GM12878 (cell line): ENCODE measurements around the gene IQGAP1. TPM values are rescaled to one million over a fixed set of nuclear protein-coding genes. Genes with fewer than 3 reads are reported as not detected.

Experiments used
- ATAC-seq: fragments of 200-7000 bp; cut with Tn5 transposase; 3 replicates; pipeline ENCODE4 v1.9.1; 2020; ENCODE audit warnings: mild to moderate bottlenecking, moderate library complexity
- BruUV-seq: library from RNA; stranded (reverse); fragments of 400-500 nt; replicated peaks from 2 replicates; lab custom pipeline; 2021; lab: Mats Ljungman, UMichigan
- CTCF ChIA-PET: fragments of 300-600 bp; sonication (Branson Sonifier 250); formaldehyde crosslinking; extraction: SDS; loops from one replicate; lab custom pipeline; 2021; ENCODE audit warnings: inconsistent platforms; lab: Yijun Ruan, JAX
- POLR2A ChIA-PET: fragments of 350-600 bp; formaldehyde crosslinking; extraction: SDS; loops from one replicate; lab custom pipeline; 2021; ENCODE audit warnings: inconsistent platforms; lab: Charles Lee
- RAD21 ChIA-PET: fragments of 300-600 bp; sonication (Branson Sonifier 250); formaldehyde crosslinking; loops from one replicate; lab custom pipeline; 2023; ENCODE audit warnings: antibody characterized with exemption; ENCODE audit not compliant: unreplicated experiment; lab: Charles Lee
- SMC1A ChIA-PET: fragments of 300-600 bp; sonication (Branson Sonifier 250); formaldehyde crosslinking; loops from one replicate; lab custom pipeline; 2023; ENCODE audit not compliant: unreplicated experiment, uncharacterized antibody; lab: Charles Lee
- DNase-seq: peaks from one replicate; pipeline ENCODE4 v3.0.0-alpha.2; 2011; ENCODE audit warnings: low read depth, low spot score
- FAIRE-seq: peaks from 3 replicates; lab custom pipeline; 2011; peaks lifted over from hg19 to GRCh38; lab: Jason Lieb, UNC
- H2AFZ ChIP-seq: 2 replicates; pipeline ENCODE4 v1.6.0; 2011; ENCODE audit warnings: low read depth, low read length, control low read depth; ENCODE audit not compliant: control insufficient read depth
- H3K27ac ChIP-seq: 2 replicates; pipeline ENCODE4 v1.5.1; 2011; ENCODE audit warnings: control low read depth; ENCODE audit not compliant: control insufficient read depth, insufficient read depth
- H3K27me3 ChIP-seq, 2 experiments: replicated peaks in 1 of 2; 2 replicates each; pipeline versions ENCODE4 v1.6.0 to v1.6.1; 2011; ENCODE audit warnings: low read length in 1 of 2; ENCODE audit not compliant: control insufficient read depth in 2 of 2, insufficient read depth in 2 of 2
- H3K36me3 ChIP-seq, 2 experiments: 2 replicates each; pipeline ENCODE4 v1.5.1; 2011; ENCODE audit warnings: low read length in 1 of 2; ENCODE audit not compliant: control insufficient read depth in 2 of 2, insufficient read depth in 2 of 2
- H3K4me1 ChIP-seq: 2 replicates; pipeline ENCODE4 v1.6.1; 2011; ENCODE audit warnings: mild to moderate bottlenecking, low read length, moderate library complexity, mixed read lengths; ENCODE audit not compliant: control insufficient read depth, insufficient read depth
- H3K4me2 ChIP-seq: 2 replicates; pipeline ENCODE4 v1.6.0; 2011; ENCODE audit warnings: control low read depth; ENCODE audit not compliant: control insufficient read depth, insufficient read depth
- H3K4me3 ChIP-seq: fragments of 200-600 bp; sonication (generic); 2 replicates; pipeline ENCODE4 v1.5.1; 2016
- H3K79me2 ChIP-seq: 2 replicates; pipeline ENCODE4 v1.6.0; 2011; ENCODE audit warnings: low read length; ENCODE audit not compliant: control insufficient read depth, insufficient read depth
- H3K9ac ChIP-seq: 2 replicates; pipeline ENCODE4 v1.8.0; 2011; ENCODE audit warnings: low read length, control low read depth, mixed read lengths; ENCODE audit not compliant: control insufficient read depth, insufficient read depth
- H3K9me3 ChIP-seq: replicated peaks from 3 replicates; pipeline ENCODE4 v1.5.1; 2011; ENCODE audit warnings: mild to moderate bottlenecking, low read length; ENCODE audit not compliant: control insufficient read depth, insufficient read depth
- H4K20me1 ChIP-seq: 2 replicates; pipeline ENCODE4 v1.6.0; 2011; ENCODE audit not compliant: control insufficient read depth, insufficient read depth
- CHD1 ChIP-seq: IDR thresholded peaks from 2 replicates; pipeline ENCODE4 v1.6.1; 2012; ENCODE audit warnings: low read depth, low read length, improper control_type of control experiment
- DPF2 ChIP-seq: fragments of 450-650 bp; IDR thresholded peaks from 2 replicates; pipeline ENCODE4 v1.6.1; 2017; ENCODE audit warnings: mild to moderate bottlenecking
- E2F8 ChIP-seq: fragments of 450-650 bp; IDR thresholded peaks from 2 replicates; pipeline ENCODE4 v1.6.1; 2018; ENCODE audit warnings: mild to moderate bottlenecking, low read depth, moderate library complexity; ENCODE audit not compliant: partially characterized antibody
- FOXK2 ChIP-seq: fragments of 450-650 bp; IDR thresholded peaks from 2 replicates; pipeline ENCODE4 v1.6.1; 2017; ENCODE audit warnings: mild to moderate bottlenecking, moderate library complexity
- HCFC1 ChIP-seq: fragments of 150-350 bp; IDR thresholded peaks from 2 replicates; pipeline ENCODE4 v1.6.1; 2014; ENCODE audit warnings: low read length
- IRF5 ChIP-seq: fragments of 450-650 bp; IDR thresholded peaks from 2 replicates; pipeline ENCODE4 v1.6.1; 2017; ENCODE audit warnings: borderline replicate concordance
- KDM1A ChIP-seq: fragments of 200-600 bp; sonication (generic); IDR thresholded peaks from 2 replicates; pipeline ENCODE4 v1.6.1; 2016; ENCODE audit warnings: borderline replicate concordance
- MYB ChIP-seq: fragments of 150-350 bp; IDR thresholded peaks from 2 replicates; pipeline ENCODE4 v1.6.1; 2014; ENCODE audit warnings: mild to moderate bottlenecking, low read depth, low read length, borderline replicate concordance
- NR2F1 ChIP-seq: fragments of 450-650 bp; conservative IDR thresholded peaks from 2 replicates; pipeline ENCODE4 v1.6.1; 2017; ENCODE audit warnings: mild to moderate bottlenecking
- SMAD1 ChIP-seq: fragments of 450-650 bp; IDR thresholded peaks from 2 replicates; pipeline ENCODE4 v1.6.1; 2018; ENCODE audit warnings: mild to moderate bottlenecking, low read depth; ENCODE audit not compliant: partially characterized antibody
- YY1 ChIP-seq: IDR thresholded peaks from 2 replicates; pipeline ENCODE4 v1.6.1; 2011; ENCODE audit warnings: low read depth, mild to moderate bottlenecking, low read length
- ZNF24 ChIP-seq: fragments of 450-650 bp; IDR thresholded peaks from 2 replicates; pipeline ENCODE4 v1.6.1; 2017; ENCODE audit warnings: antibody characterized with exemption, mild to moderate bottlenecking
- WGBS: methylation state at CpG from one replicate; pipeline ENCODE4 v1.1.6; 2016; ENCODE audit warnings: low lambda C conversion rate; ENCODE audit not compliant: insufficient replicate concordance, insufficient coverage; ENCODE audit errors: missing lambda C conversion rate; 5-methylcytosine and 5-hydroxymethylcytosine counted together
- in situ Hi-C: fragments of 300-500 bp; cut with MboI; formaldehyde crosslinking; loops from 9 replicates; pipeline ENCODE4 v1.14.3; 2018; ENCODE audit warnings: mixed read lengths
- intact Hi-C: fragments of 100-400 bp; cut with micrococcal nuclease; formaldehyde crosslinking; loops from one replicate; pipeline ENCODE4 v1.14.2; 2022; ENCODE audit not compliant: unreplicated experiment
- polyA plus RNA-seq, 11 experiments: library from polyadenylated mRNA; depleted of rRNA in 4 of 11; unstranded in 6 of 11; stranded (reverse) in 5 of 11; fragments of >200 nt; fragmentation: Nextera tagmentation in 4 of 11; fragmentation: Illumina TruSeq in 1 of 11; extraction: Ambion mirVana in 4 of 11; extraction: Trizol in 1 of 11; gene quantifications; 1 replicate in 1 of 11; 2 replicates in 10 of 11; pipeline versions ENCODE4 v1.2.1 to v1.2.3, GENCODE V29; 2011 to 2016; ENCODE audit warnings: inconsistent platforms in 2 of 11, missing spikeins in 2 of 11, low read depth in 1 of 11
- total RNA-seq, 4 experiments: library from RNA; depleted of rRNA in 3 of 4; stranded (reverse); fragments of >200 nt in 3 of 4; fragmentation: Illumina TruSeq in 1 of 4; extraction: Trizol in 1 of 4; gene quantifications; 2 replicates each; pipeline versions ENCODE4 v1.2.1 to v1.2.3, GENCODE V29; 2013 to 2021

Gene IQGAP1
- total and polyA plus RNA-seq, 10 of the 15 experiments (the other 5 are each of a cell fraction or from before 2014, with no cell fraction given): 65.2 to 250 (median 112) TPM

DNA sequence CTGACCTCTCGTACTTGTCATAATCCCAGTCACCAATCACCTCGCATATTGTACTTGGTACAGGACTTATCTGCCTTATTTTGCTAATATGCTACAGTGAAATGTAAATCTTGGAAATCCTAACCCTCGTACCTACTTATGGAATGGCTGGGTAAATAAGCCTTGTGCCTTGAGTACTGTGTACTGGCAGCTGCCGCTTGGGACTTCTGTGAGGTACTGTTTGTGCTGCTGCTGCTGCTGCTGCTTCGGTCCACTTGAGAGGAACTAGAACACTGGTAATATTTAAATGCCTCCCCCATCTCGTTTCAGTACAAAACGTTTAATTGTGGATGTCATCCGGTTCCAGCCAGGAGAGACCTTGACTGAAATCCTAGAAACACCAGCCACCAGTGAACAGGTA is 99.1 kb downstream of the IQGAP1 start:
- ChIA-PET RAD21 (no interaction called here), POLR2A (no interaction called here), CTCF (no interaction called here), SMC1A (interaction anchor here (1.6 kb wide), 1 partner anchor 8 kb away, joined by 5 read pairs; no protein-coding TSS in a partner anchor)
- no peaks in the 10 kb centered on the region for H3K27me3 ChIP-seq
- H3K27ac ChIP-seq: no peak overlapping the region
- H3K4me1 ChIP-seq: no peaks in the 10 kb centered on the region
- in situ Hi-C loops (no loop called here), intact Hi-C loops (loop anchor here (10.0 kb wide), 1 partner anchor 788 kb away; no protein-coding TSS in a partner anchor)
- BruUV-seq: no TSS peak
- ATAC-seq: no peak
- FAIRE-seq: no peak
- no peak overlapping the region for H3K4me3 ChIP-seq
- no peak overlapping the region for H2AFZ ChIP-seq
- TF ChIP-seq IRF5 (no peak), E2F8 (no peak), NR2F1 (no peak), FOXK2 (no peak), MYB (no peak), CHD1 (no peak), YY1 (no peak), DPF2 (no peak), ZNF24 (no peak), HCFC1 (no peak), KDM1A (no peak), SMAD1 (no peak)
- H3K9me3 ChIP-seq: no peaks in the 10 kb centered on the region
- H4K20me1 ChIP-seq: no peaks in the 10 kb centered on the region
- WGBS: 84% methylated on average over 8 of the region's 8 CpGs
- DNase-seq: no peak
- H3K36me3 ChIP-seq: peaks cover 10 to 37% of the 10 kb centered on the region in 2 experiments
- no peak overlapping the region for H3K4me2 ChIP-seq
- H3K79me2 ChIP-seq: no peaks in the 10 kb centered on the region
- no peak overlapping the region for H3K9ac ChIP-seq
